CD4-positive, alpha-beta T cell treated with Interleukin-6 for 4 hours (primary cell): Measurements from ENCODE around the gene MYH16.
"Not testable (repeated sequence)": the region's sequence is repeated elsewhere in the genome, so short reads cannot be mapped to it uniquely, and the experiment has no call there.

Experiments used
- DNase-seq: peaks from one replicate; pipeline ENCODE4 v3.0.0-alpha.2; 2020; ENCODE audit warnings: mixed read lengths

The MYH16 gene

GRCh38 chr7:99309111-99309510 lies 36.5 kb downstream of the MYH16 start:
- no peak for DNase-seq

GRCh38 chr7:99310004-99310403 lies 37.4 kb downstream of the MYH16 start:
- no peak for DNase-seq

GRCh38 chr7:99311702-99312101 lies 39.1 kb downstream of the MYH16 start:
- DNase-seq, result no peak

- DNase-seq, result peak; percentile 78
Observed at GRCh38 chr7:99312316-99313203, 39.9 kb downstream of the MYH16 start.

GRCh38 chr7:99313204-99313573 lies 40.5 kb downstream of the MYH16 start:
- DNase-seq, result no peak

GRCh38 chr7:99314504-99314903 lies 41.9 kb downstream of the MYH16 start:
- no peak for DNase-seq

- DNase-seq, result no peak
Observed at GRCh38 chr7:99320371-99320770, 47.7 kb downstream of the MYH16 start.

GRCh38 chr7:99322659-99323058 lies 50.0 kb downstream of the MYH16 start:
- not testable (repeated sequence) for DNase-seq

- no peak for DNase-seq
Observed at GRCh38 chr7:99324559-99324958, 51.9 kb downstream of the MYH16 start.

- no peak for DNase-seq
Observed at GRCh38 chr7:99325001-99325493, 52.4 kb downstream of the MYH16 start.

- peak; percentile 94 for DNase-seq
Observed at GRCh38 chr7:99325592-99326407, 53.2 kb downstream of the MYH16 start, which contains the start of gene ARPC1A. Gene ARPC1A, plus strand, starts transcription at chr7:99325898. Its CDS starts 7,456 bp downstream, at chr7:99333354.

- no peak for DNase-seq
Observed at GRCh38 chr7:99326408-99326782, 53.8 kb downstream of the MYH16 start.

- not testable (repeated sequence) for DNase-seq
Observed at GRCh38 chr7:99330314-99330961, 57.8 kb downstream of the MYH16 start.

GRCh38 chr7:99331002-99331401 lies 58.4 kb downstream of the MYH16 start:
- no peak for DNase-seq

- DNase-seq, result no peak
Observed at GRCh38 chr7:99339595-99339994, 67.0 kb downstream of the MYH16 start.

GRCh38 chr7:99340659-99341058 lies 68.0 kb downstream of the MYH16 start:
- DNase-seq, result no peak

GRCh38 chr7:99344061-99344647 lies 71.5 kb downstream of the MYH16 start:
- no peak for DNase-seq

GRCh38 chr7:99350641-99351040 lies 78.0 kb downstream of the MYH16 start:
- not testable (repeated sequence) for DNase-seq

- DNase-seq, result no peak
Observed at GRCh38 chr7:99352247-99352646, 79.6 kb downstream of the MYH16 start.

GRCh38 chr7:99355098-99355497 lies 82.5 kb downstream of the MYH16 start:
- DNase-seq, result no peak

- DNase-seq, result no peak
Observed at GRCh38 chr7:99357701-99358490, 85.3 kb downstream of the MYH16 start.

GRCh38 chr7:99358521-99358920 lies 85.9 kb downstream of the MYH16 start:
- DNase-seq, result not testable (repeated sequence)
